GM19238 (cell line): ENCODE measurements around the gene HIC1.

Source experiments
- DNase-seq: peaks from one replicate; pipeline ENCODE4 v3.0.0; 2011; ENCODE audit warnings: low spot score; ENCODE audit not compliant: insufficient read length

The HIC1 gene

GRCh38 chr17:2025622-2026309 lies 29.1 kb upstream of the HIC1 start:
- DNase-seq = no peak

- no peak for DNase-seq
These were observed 27.2 kb upstream of the HIC1 start for GRCh38 chr17:2027528-2028233.

GRCh38 chr17:2028234-2028614 lies 26.7 kb upstream of the HIC1 start:
- no peak for DNase-seq

- no peak for DNase-seq
These were observed 26.2 kb upstream of the HIC1 start for GRCh38 chr17:2028737-2029136.

GRCh38 chr17:2029911-2030778 lies 24.8 kb upstream of the HIC1 start, which contains the start of gene DPH1:
Gene DPH1, plus strand, starts transcription at chr17:2030153. Its CDS starts 17 bp downstream, at chr17:2030170.
- DNase-seq = peak; percentile 91

- DNase-seq = no peak
These were observed 24.1 kb upstream of the HIC1 start for GRCh38 chr17:2030779-2031163.

GRCh38 chr17:2033153-2033552 lies 21.8 kb upstream of the HIC1 start:
- no peak for DNase-seq

GRCh38 chr17:2034157-2034556 lies 20.7 kb upstream of the HIC1 start:
- no peak for DNase-seq

GRCh38 chr17:2034806-2035540 lies 19.9 kb upstream of the HIC1 start:
- no peak for DNase-seq

GRCh38 chr17:2035541-2036488 lies 19.1 kb upstream of the HIC1 start:
- DNase-seq = no peak

- DNase-seq = no peak
These were observed 17.7 kb upstream of the HIC1 start for GRCh38 chr17:2037155-2037554.

- DNase-seq = no peak
These were observed 14.6 kb upstream of the HIC1 start for GRCh38 chr17:2040219-2040827.

GRCh38 chr17:2040942-2041560 lies 13.9 kb upstream of the HIC1 start:
- no peak for DNase-seq

- DNase-seq = peak; percentile 95
These were observed 13.1 kb upstream of the HIC1 start, which contains the start of gene OVCA2 for GRCh38 chr17:2041561-2042389. Gene OVCA2, plus strand, starts transcription at chr17:2042022. Its CDS starts 26 bp downstream, at chr17:2042048.

- no peak for DNase-seq
These were observed 12.5 kb upstream of the HIC1 start for GRCh38 chr17:2042390-2042847.

- no peak for DNase-seq
These were observed 12.0 kb upstream of the HIC1 start for GRCh38 chr17:2042933-2043332.

- no peak for DNase-seq
These were observed 11.1 kb upstream of the HIC1 start for GRCh38 chr17:2043785-2044184.

- no peak for DNase-seq
These were observed 10.5 kb upstream of the HIC1 start for GRCh38 chr17:2044263-2044894.
